Stimulated activated CD4-positive, alpha-beta T cell treated with anti-CD3 and anti-CD28 coated beads, Interleukin-2, amount 100 ng/mL, for 4 hours (primary cell): ENCODE measurements around the gene PPM1F.
"Not testable (repeated sequence)": the region's sequence is repeated elsewhere in the genome, so short reads cannot be mapped to it uniquely, and the experiment has no call there.

ENCODE experiments used
- DNase-seq: peaks from one replicate; pipeline ENCODE4 v3.0.0-alpha.2; 2020; ENCODE audit warnings: low read depth

The PPM1F gene

GRCh38 chr22:21940521-21940920 is 12.1 kb downstream of the PPM1F start:
- no peak for DNase-seq

GRCh38 chr22:21939935-21940334 is 12.7 kb downstream of the PPM1F start:
- DNase-seq = not testable (repeated sequence)

GRCh38 chr22:21939461-21939913 is 13.2 kb downstream of the PPM1F start:
- no peak for DNase-seq

GRCh38 chr22:21938906-21939305 is 13.7 kb downstream of the PPM1F start:
- DNase-seq = no peak

GRCh38 chr22:21938071-21938822 is 14.4 kb downstream of the PPM1F start:
- DNase-seq = peak; percentile 81

GRCh38 chr22:21937821-21938070 is 14.9 kb downstream of the PPM1F start:
- DNase-seq = no peak

- DNase-seq = no peak
Observed at GRCh38 chr22:21937041-21937820, 15.4 kb downstream of the PPM1F start.

- no peak for DNase-seq
Observed at GRCh38 chr22:21936151-21936775, 16.4 kb downstream of the PPM1F start.

- DNase-seq = no peak
Observed at GRCh38 chr22:21933910-21934309, 18.7 kb downstream of the PPM1F start.

GRCh38 chr22:21933413-21933812 is 19.2 kb downstream of the PPM1F start:
- no peak for DNase-seq

GRCh38 chr22:21932347-21932746 is 20.3 kb downstream of the PPM1F start:
- no peak for DNase-seq

GRCh38 chr22:21931056-21931455 is 21.6 kb downstream of the PPM1F start:
- DNase-seq = no peak

GRCh38 chr22:21929253-21929652 is 23.4 kb downstream of the PPM1F start:
- no peak for DNase-seq

GRCh38 chr22:21928048-21928447 is 24.6 kb downstream of the PPM1F start:
- no peak for DNase-seq

GRCh38 chr22:21927174-21927823 is 25.3 kb downstream of the PPM1F start:
- no peak for DNase-seq

- no peak for DNase-seq
Observed at GRCh38 chr22:21926728-21927127, 25.9 kb downstream of the PPM1F start.

- DNase-seq = no peak
Observed at GRCh38 chr22:21923163-21923561, 29.5 kb downstream of the PPM1F start.

GRCh38 chr22:21922370-21923162 is 30.1 kb downstream of the PPM1F start:
- no peak for DNase-seq

- no peak for DNase-seq
Observed at GRCh38 chr22:21921729-21922128, 30.9 kb downstream of the PPM1F start.

GRCh38 chr22:21921184-21921721 is 31.4 kb downstream of the PPM1F start:
- DNase-seq = no peak

GRCh38 chr22:21920341-21921183 is 32.1 kb downstream of the PPM1F start:
- DNase-seq = no peak
